ENCODE results near the gene GALNS.
"Not testable (repeated sequence)": the region's sequence is repeated elsewhere in the genome, so short reads cannot be mapped to it uniquely, and the experiment has no call there.

GALNS gene

GRCh38 chr16:88856828-88857727 lies at the start of gene GALNS, which contains the start of gene TRAPPC2L:
Gene GALNS (minus strand): TSS chr16:88856947. CDS start chr16:88856877, 70 bp downstream.
Gene TRAPPC2L (plus strand): TSS chr16:88857127. CDS start chr16:88857151, 24 bp downstream.
- DNase-seq: peak; percentile 99

- DNase-seq: no peak
Measured at GRCh38 chr16:88906020-88906419, 49.3 kb upstream of the GALNS start.

DNA sequence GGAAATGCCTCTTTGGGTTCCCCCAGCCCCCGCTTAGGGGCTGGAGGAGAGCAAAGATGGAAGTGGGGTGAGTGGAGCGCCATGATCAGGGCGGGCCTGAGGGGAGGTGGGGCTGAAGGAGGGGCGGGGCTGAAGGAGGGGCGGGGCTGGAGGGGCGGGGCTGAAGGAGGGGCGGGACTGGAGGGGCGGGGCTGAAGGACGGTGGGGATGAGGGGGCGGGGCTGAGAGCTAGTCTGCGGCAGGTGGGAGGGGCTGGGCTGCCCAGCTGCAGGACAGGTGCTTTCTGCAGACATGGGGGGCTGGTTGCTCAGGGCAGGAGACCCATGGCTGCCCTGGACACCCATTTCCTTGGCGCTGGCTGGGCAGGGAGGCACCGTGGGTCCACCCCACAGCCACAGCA lies 48.8 kb upstream of the GALNS start:
- no peak for DNase-seq

DNA sequence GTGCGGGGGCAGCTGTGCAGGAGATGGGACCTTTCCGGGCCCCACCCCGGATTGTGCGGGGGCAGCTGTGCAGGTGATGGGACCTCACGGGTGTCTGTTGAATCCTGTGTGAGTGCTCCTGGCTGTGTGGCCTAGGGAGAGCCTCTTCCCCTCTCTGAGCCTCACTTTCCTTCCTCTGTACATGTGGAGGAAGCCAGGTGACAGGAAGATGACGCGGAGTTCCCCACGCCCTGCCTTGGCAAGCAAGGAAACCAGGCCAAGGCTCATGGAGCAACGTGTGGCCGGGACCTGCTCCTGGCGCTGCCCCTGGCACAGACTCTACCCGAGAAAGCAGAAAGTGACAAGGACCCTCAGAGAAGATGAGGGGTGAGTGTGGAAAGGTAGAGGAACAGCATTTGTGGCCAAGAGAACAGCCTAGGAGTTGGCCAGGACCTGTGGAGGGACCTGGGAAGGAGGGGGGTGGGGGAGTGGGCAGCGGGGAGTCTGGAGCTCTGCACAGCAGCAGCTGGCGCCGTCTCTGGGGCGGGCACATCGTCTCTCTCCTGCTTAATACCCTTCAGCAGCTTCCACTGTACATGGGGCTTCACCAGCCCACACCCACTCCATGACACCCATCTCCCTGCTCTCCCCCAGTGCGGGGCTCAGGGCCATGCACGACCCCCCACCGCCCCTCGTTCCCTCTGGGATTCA lies 48.1 kb upstream of the GALNS start:
- no peak for DNase-seq

GRCh38 chr16:88903267-88903666 lies 46.5 kb upstream of the GALNS start:
- no peak for DNase-seq

GRCh38 chr16:88902744-88903143 lies 46.0 kb upstream of the GALNS start:
- DNase-seq: no peak

GRCh38 chr16:88901718-88902337 lies 45.1 kb upstream of the GALNS start:
- DNase-seq: no peak

DNA sequence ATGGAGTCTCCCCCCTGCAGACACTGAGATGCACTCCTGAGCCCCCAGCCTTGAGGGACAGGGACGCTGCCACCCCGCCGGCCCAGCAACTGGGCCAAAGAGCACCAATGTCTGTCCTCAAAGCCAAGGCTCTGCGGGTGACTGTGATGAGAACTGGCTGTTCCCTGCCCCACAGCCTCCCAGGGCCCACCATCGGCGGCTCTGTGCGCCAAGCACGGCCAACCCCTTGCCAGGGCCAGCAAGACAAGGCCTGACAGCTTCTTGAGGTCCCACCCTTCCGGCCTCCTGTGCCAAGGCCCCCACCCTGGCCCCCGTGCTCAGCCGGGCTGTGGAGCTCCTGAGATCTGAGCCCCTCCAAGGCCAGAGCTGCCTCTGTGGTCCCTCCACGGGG lies 43.9 kb upstream of the GALNS start:
- DNase-seq: no peak

- DNase-seq: no peak
Measured at GRCh38 chr16:88899901-88900661, 43.3 kb upstream of the GALNS start.

- no peak for DNase-seq
Measured at GRCh38 chr16:88897696-88898425, 41.1 kb upstream of the GALNS start.

DNA sequence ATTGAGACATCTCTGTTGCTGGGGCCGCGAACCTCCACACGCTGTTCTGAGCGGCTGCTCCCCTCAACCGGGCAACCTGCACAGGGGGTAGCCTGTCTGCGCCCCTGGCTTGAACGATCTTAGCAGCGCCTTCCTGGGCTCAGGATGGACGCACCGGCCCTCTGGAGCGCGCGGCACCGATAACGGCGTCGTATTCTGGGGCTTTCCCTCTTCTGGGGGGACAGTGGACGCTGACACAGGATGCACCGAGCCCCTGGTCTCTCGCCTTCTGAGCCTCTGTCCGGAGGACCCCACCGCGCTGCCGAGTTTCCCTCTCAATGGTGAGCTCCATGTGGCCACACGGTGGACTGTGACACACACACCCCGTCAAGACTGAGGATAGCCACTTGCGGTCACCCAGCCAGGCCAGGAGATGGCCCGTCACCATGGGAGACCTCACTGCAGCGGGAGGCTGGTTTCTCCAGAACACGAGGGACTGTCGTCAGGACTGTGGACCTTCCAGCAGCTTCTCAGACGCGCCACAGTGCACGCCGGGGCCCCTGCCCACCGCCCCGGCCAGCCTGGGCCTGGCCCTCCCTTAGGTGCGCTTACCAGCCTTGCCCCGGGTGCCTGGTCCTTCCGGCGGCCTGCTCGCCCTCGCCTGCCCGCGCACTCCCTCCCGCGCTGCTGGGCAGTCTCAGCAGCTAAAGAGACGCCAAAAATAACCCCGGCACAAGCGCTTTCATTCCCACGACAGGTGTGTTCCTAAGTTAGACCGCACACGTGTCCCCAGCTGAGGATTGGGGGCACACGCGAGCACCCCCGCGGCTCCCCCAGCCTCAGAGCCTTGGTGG lies 39.7 kb upstream of the GALNS start:
- no peak for DNase-seq

DNA sequence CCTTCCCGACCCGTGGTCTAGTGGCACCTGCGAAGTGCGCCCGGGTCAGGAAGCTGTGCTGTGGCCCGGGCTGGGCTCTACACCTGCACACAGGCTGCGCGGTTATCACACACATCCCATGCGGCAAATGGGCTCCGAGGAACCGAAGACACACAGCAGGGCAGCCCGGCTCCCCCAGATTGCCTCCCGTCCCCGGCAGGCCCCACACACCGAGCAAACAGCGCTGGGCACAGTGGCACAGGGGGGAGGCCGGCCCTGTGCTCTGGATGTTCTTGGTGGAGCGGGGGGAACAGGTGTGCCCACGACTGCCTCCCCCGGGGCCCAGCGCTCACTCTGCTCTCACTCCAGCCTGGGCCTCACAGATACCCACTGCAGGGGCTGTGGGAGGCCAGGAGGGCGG lies 38.6 kb upstream of the GALNS start:
- no peak for DNase-seq

DNA sequence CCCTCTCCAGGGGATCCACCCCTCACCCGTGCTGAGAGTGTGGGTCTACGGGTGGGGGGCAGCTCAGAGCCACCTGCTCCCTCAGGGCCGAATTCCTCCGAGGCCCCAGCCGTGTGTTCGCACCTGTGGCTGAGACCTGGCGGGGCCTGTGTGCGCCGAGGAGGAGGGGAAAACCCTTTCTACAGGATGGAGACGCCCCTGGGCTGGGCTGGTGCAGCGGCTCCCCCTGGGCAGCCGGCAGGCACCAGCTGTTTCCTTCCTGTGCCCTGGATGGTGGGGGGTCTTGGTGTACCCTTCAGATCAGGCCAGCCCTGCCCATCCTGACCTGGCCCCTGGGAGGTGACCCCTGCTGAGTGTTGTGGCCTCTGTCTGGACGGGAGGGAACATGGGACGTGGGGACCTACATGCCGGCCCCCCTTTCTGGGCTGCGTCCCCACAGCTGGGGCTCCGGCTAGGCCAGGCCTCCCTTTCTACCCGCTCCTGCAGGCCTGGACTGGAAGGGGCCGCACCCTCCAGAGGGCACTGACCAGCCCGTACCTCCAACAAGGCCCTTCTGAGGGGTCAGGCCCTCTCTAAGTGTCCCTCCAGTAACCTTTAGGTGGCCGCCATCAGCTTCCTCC lies 38.0 kb upstream of the GALNS start:
- DNase-seq: no peak

- DNase-seq: not testable (repeated sequence)
Measured at GRCh38 chr16:88894266-88894665, 37.5 kb upstream of the GALNS start.

DNA sequence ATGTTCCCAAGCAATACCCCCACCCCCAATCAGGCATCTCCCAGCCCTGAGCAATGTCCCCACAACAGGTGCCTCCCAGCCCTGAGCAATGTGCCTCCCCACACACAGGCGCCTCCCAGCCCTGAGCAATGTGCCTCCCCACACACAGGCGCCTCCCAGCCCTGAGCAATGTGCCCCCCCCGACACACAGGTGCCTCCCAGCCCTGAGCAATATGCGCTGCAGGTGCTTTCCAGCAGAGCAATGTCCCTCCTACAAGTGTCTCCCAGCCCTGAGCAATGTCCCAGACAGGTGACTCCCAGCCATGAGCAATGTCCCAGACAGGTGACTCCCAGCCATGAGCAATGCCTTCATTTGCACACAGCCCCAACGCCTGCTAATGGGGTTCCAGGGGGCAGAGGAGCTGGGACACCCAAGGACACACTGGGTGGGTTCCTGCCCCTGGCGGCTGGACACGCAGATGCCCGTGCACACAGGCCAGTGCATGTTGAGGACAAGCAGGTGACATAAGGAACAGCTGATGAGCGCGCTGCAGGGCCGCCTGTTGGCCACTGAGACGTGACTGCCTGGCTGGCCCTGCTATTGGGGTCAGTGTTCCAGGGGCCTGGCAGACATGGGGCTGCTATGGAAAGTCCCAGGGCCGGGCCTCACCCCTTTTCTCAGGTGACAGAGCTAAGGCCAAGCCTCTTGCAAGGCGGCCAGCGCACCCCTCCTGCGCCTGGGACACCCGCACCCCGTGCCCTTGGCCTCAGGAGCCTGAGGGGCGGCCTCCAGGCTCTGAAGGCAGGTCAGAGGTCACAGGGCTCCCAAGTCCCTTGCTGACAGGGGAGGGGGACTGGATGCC lies 36.6 kb upstream of the GALNS start:
- no peak for DNase-seq

GRCh38 chr16:88892065-88892464 lies 35.3 kb upstream of the GALNS start:
- DNase-seq: no peak

DNA sequence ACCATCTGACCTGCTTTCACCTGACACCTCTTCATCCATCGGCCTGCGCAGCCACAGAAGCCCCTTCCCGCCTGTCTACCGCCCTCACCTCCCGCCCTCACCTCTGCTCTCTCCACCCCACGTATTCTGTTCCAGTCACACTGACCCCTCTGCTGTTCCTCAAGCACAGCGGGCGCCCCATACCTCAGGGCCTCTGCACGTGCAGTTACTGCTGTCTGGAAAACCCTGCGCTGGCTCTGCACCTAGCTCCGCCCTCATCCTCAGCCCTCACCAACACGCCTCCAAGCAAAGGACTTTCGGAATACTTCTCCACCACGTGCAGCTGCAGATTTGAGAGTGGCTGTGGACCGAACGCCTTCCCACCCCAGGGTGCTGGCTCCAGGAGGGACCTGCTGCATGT lies 34.3 kb upstream of the GALNS start:
- DNase-seq: no peak

DNA sequence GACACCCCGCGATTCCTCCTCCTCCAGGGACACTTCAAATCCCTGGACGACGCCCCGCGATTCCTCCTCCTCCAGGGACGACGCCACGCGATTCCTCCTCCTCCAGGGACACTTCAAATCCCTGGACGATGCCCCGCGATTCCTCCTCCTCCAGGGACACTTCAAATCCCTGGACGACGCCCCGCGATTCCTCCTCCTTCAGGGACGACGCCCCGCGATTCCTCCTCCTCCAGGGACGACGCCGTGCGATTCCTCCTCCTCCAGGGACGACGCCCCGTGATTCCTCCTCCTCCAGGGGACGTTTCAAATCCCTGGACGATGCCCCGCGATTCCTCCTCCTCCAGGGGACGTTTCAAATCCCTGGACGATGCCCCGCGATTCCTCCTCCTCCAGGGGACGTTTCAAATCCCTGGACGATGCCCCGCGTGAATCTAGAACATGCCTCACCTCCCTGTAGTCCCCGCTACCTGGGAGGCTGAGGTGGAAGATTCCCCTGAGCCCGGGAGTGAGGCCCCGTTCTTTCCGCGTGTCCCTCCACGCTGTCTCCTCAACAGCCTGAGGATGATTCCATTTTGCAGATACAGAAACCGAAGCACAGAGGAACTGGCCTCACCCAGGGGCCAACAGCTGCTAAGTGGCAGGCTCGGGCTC lies 33.1 kb upstream of the GALNS start:
- not testable (repeated sequence) for DNase-seq

Measured in activated T-cell treated with anti-CD3 and anti-CD28 coated beads, Interleukin-2, amount 50 U/mL, for 1 hour (primary cell).